ENCODE measurements around the gene CTRB2.
"Not testable (repeated sequence)": the region's sequence is repeated elsewhere in the genome, so short reads cannot be mapped to it uniquely, and the experiment has no call there.

The CTRB2 gene

DNA sequence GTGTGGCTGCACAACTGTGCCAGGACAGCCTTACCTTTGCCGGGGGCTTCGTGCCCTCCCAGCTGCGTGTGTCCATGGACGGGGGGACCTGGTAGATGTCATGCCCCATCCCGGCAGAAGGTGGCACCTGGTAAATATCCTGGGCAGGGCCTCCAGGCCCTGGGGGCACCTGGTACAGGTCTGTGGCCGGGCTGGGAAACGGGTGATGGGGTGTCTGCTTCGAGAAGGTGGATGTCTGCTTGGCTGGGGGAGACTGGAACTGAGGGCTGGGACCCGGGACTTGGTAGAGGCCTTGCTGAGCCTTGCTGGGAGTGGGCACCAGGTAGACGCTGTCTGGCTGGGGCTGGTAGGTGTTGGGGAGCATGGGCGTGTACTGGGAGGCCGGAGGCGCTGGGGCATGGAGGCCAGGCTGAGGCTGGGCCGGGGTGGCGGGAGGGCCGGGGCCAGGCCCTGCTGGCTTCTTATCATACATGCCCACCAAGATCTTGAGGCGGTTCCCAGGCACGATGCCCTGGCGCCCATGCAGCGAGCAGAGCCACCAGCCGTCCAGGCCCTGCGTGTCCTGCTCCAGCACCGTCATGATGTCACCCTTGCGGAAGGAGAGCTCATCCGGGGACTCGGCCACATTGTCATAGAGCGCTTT lies 35.6 kb upstream of the CTRB2 start:
- DNase-seq (ENCODE audit: low read depth in 2 of 2): not testable (repeated sequence)

GRCh38 chr16:75241955-75242354 lies 35.0 kb upstream of the CTRB2 start:
- DNase-seq (ENCODE audit: low read depth in 2 of 2): no peak

DNA sequence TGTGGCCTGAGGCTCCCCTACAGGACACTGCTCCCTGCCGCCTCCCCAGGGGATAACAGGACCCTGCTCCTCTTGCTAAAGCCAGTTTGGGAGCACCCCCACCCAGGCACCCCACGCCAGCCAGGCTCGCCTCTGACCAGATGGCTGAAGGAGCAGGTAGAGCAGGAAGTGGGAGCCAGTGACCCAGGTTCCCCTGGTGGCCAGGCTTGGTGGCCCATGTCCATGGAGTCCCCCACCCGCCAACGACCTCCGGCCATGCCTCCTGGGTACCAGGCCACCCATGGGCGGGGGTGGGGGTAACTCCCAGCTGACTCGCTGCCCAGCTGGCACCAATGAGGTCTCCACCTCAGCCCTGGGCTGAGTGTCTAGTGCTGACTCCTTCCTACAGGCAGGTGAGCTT lies 34.5 kb upstream of the CTRB2 start:
- DNase-seq (ENCODE audit: low read depth in 2 of 2): no peak

GRCh38 chr16:75240633-75241032 lies 33.7 kb upstream of the CTRB2 start:
- DNase-seq (ENCODE audit: low read depth in 2 of 2): not testable (repeated sequence)

DNA sequence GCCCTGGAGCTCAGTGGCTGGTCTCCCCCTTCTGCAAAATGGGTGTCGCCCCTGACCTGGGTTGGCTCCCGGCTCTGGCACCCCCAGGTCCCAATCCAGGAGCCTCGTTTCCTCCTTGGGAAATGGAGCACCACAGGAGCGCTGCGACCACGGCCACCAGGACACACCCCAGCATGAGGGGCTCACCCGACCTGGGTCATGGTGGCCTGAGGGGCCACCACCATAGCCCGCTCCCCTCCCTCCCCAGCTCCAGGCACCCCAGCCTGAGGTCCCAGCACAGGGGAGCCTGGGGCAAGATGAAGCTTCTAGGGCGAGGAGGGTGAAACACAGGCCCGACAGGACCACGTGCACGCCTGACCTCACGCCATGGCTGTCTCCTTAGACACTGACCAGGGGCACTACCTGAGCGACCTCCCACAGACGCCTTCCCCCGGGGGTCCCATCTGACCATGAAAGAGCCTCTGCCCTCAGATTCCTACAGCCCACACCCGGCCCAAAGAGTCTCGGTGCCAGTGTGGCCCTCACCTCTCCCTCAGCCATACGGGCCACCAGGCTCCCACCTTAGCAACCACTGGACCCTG lies 32.7 kb upstream of the CTRB2 start:
- no peak for DNase-seq (ENCODE audit: low read depth in 2 of 2)

GRCh38 chr16:75238853-75239541 lies 32.0 kb upstream of the CTRB2 start:
- DNase-seq (ENCODE audit: low read depth in 2 of 2): no peak

DNA sequence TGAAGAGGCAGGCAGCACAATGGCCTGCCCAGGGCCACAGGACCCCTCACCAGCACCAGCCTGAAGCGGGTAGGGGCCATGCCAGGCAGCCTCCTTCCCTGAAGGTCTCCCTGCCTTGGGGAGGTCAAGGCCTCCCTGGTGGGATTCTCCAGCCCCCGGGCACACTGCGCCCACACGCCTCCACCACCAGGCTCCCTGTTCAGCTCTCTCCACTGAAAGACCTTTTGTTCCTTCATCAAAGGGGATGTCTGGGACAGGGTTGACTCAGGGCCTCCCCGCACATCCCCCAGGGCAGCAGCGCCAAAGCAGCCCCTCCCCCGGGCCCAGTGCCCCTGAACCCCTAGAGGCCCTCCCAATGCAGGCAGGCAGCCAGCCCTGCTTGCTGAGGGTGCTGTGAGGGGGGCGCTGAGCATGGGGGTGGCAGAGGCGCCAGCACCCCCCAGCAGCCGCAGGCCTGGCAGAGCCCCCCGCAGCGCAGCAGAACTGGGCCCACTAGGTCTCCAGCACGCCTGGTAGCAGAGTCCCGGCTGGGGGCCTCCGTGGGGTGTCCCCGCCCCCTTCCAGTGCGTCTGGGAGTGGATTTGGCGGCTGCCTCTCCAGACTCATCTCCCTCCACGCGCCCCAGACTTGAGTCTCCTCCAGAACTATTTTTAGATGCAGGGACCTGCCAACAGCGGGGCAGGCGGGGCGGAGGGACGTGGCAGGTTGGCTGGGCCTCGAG lies 31.3 kb upstream of the CTRB2 start:
- DNase-seq (ENCODE audit: low read depth in 2 of 2): no peak

- no peak for DNase-seq (ENCODE audit: low read depth in 2 of 2)
Observed at GRCh38 chr16:75237398-75238131, 30.6 kb upstream of the CTRB2 start.

DNA sequence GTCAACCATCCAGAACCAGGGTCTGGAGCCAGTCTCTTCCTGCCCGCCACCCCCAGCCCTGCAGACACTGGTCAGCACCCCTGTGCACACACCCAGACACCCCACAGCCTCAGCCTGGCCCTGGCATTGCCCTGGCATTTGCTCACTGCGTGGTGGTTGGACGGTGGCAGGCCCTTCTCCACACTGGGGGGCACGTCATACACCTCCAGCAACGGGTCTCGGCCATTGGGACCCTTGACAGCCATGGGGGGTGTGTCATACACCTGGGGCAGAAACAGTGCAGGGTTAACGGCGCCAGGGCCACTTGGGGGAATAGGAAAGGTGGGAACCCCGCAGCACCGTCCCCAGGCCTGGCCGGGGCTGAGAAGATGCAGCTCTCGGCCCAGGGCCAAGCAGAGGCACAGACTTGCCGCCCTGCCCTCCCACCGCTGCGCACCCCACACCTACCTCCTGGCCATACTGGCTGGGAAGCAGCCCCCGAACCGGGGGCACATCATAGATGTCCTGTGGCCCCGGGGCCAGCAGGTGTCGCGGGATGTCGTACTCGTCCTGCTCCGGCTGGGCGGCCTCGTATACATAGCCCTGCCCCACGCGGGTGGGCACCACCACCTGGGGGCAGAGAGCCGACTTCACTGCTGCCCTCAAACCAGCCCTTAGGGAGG lies 29.9 kb upstream of the CTRB2 start:
- no peak for DNase-seq (ENCODE audit: low read depth in 2 of 2)

GRCh38 chr16:75236232-75236631 lies 29.3 kb upstream of the CTRB2 start:
- no peak for DNase-seq (ENCODE audit: low read depth in 2 of 2)

GRCh38 chr16:75235721-75236193 lies 28.8 kb upstream of the CTRB2 start:
- DNase-seq (ENCODE audit: low read depth in 2 of 2): no peak

DNA sequence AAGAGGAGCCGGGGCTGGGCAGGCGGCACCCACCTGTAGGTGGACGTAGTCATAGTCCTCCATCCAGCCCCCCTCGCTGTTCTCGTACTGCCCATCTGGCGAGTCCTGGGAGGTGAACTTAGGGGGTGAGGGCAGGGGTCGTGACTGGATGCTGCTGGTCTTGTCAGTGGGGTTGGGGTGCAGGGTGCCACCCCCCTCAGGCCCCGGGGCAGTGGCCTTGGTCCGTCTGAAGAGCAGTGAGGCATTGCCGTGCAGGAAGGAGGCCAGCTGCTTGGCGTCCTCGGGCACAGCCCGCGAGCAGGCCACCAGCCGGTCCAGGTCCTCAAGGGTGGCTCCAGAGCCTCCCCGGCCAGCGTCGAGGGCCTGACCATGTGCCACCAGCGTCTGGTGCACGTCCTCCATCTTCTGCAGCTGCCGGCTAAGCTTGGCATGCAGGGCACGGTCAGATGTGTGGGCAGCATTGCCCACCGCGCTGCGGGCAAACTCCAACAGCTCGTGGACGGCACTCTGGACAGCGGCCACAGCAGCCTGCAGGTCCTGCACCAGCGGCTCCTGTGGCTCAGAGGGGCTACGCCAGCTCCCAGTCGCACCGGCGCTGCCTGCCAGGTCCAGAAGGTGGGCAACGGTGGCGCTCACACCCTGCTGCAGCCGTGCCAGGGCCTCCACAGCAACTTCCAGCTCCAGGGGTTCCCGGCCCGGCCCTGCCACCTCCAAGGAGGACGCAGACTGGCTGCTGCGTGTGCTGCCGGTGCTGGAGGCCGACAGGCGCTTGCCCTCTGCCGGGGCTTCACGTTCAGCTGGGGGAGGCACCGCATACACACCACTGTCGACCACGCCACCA lies 28.1 kb upstream of the CTRB2 start:
- DNase-seq (ENCODE audit: low read depth in 2 of 2): no peak

- DNase-seq (ENCODE audit: low read depth in 2 of 2): no peak
Observed at GRCh38 chr16:75233611-75233938, 26.6 kb upstream of the CTRB2 start.

GRCh38 chr16:75231570-75231969 lies 24.6 kb upstream of the CTRB2 start:
- DNase-seq (ENCODE audit: low read depth in 2 of 2): no peak

- DNase-seq (ENCODE audit: low read depth in 2 of 2): no peak
Observed at GRCh38 chr16:75230471-75231110, 23.6 kb upstream of the CTRB2 start.

GRCh38 chr16:75229172-75230031 lies 22.4 kb upstream of the CTRB2 start:
- no peak for DNase-seq (ENCODE audit: low read depth in 2 of 2)

GRCh38 chr16:75228143-75228976 lies 21.4 kb upstream of the CTRB2 start:
- DNase-seq (ENCODE audit: low read depth in 2 of 2): no peak
